ENCODE data around the gene TCP11L2.

Gene TCP11L2

DNA sequence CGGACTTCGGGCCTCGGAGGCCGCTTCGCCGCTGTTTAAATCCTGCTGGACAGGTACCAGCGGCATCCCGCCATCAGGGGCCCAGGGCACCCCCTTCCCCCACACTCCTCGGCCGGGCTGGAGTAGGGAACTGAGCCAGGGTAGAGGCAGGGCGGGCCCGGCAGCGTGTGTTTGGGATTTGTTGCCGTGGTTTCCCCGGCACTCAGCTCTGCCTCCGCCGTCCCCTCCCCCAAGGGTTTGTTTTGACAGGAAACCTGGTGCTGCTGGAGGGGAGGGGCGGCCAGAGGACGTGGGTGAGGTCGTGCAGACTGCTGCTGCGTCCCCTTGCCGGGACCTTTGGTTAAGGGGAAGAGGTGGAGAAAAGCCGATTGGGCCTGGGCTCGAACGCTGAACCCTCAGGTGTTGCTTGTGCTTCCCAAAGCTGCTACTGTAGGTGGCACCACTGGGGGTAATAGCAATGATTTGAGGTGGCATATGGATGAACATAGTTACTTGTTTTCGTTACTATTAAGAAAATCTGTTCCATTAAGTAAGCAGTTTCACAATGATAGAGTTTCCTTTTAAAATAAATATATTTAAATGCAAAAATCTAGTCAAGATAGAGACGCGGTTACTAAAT, 778 bp downstream of the TCP11L2 start:
- no peaks in the 10 kb centered on the region for H3K9me3 ChIP-seq (ENCODE audit: control insufficient read depth, low read length)
- H3K36me3 ChIP-seq (ENCODE audit: control insufficient read depth, insufficient read depth, low read length) = no peaks in the 10 kb centered on the region
- peak overlapping the region; percentile 98 for H3K4me3 ChIP-seq (ENCODE audit: low read depth, low read length)
- peak overlapping the region; percentile 89 for H3K4me2 ChIP-seq (ENCODE audit: low read length)
- no peaks in the 10 kb centered on the region for H3K27me3 ChIP-seq (ENCODE audit: control insufficient read depth, insufficient read depth, low read length)
- H3K79me2 ChIP-seq = peaks cover 3% of the 10 kb centered on the region
- H3K27ac ChIP-seq = peak overlapping the region; percentile 97
- peak overlapping the region; percentile 56 for H3K9ac ChIP-seq
- TF ChIP-seq, protein P1, sequence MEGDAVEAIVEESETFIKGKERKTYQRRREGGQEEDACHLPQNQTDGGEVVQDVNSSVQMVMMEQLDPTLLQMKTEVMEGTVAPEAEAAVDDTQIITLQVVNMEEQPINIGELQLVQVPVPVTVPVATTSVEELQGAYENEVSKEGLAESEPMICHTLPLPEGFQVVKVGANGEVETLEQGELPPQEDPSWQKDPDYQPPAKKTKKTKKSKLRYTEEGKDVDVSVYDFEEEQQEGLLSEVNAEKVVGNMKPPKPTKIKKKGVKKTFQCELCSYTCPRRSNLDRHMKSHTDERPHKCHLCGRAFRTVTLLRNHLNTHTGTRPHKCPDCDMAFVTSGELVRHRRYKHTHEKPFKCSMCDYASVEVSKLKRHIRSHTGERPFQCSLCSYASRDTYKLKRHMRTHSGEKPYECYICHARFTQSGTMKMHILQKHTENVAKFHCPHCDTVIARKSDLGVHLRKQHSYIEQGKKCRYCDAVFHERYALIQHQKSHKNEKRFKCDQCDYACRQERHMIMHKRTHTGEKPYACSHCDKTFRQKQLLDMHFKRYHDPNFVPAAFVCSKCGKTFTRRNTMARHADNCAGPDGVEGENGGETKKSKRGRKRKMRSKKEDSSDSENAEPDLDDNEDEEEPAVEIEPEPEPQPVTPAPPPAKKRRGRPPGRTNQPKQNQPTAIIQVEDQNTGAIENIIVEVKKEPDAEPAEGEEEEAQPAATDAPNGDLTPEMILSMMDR (IDR thresholded peaks at IDR 0.05) = peak; percentile 4
- peaks cover 29% of the 10 kb centered on the region for H3K4me1 ChIP-seq
- H2AFZ ChIP-seq = peak overlapping the region; percentile 90

DNA sequence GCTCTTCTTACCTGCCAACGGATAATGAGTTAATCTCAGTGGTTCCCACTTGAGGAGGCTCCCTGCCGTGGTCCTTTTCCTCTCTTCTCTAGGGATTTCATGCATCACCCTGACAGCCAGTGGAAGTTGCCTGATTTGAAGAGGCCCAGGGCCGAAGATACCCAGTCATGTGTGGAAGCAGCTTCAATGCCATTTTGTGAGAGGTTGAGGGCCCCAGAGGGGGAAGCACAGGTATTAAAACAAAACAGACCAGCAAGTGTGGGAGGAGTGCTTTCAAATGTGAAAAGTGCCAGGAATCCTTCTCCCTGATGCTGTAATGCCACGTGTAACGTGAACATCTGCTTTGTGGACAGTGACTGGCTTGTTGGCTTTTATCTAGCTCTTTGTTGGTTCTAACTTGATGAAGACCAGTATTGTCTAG, 1.5 kb downstream of the TCP11L2 start:
- H3K9me3 ChIP-seq (ENCODE audit: control insufficient read depth, low read length) = no peaks in the 10 kb centered on the region
- peak overlapping the region; percentile 97 for H3K27ac ChIP-seq
- no peaks in the 10 kb centered on the region for H3K36me3 ChIP-seq (ENCODE audit: control insufficient read depth, insufficient read depth, low read length)
- peak overlapping the region; percentile 90 for H2AFZ ChIP-seq
- H3K4me1 ChIP-seq = peaks cover 36% of the 10 kb centered on the region
- H3K9ac ChIP-seq = no peak overlapping the region
- peak overlapping the region; percentile 98 for H3K4me3 ChIP-seq (ENCODE audit: low read depth, low read length)
- no peaks in the 10 kb centered on the region for H3K27me3 ChIP-seq (ENCODE audit: control insufficient read depth, insufficient read depth, low read length)
- TF ChIP-seq, protein P1 (IDR thresholded peaks at IDR 0.05) = no peak
- peak overlapping the region; percentile 89 for H3K4me2 ChIP-seq (ENCODE audit: low read length)
- peaks cover 3% of the 10 kb centered on the region for H3K79me2 ChIP-seq

DNA sequence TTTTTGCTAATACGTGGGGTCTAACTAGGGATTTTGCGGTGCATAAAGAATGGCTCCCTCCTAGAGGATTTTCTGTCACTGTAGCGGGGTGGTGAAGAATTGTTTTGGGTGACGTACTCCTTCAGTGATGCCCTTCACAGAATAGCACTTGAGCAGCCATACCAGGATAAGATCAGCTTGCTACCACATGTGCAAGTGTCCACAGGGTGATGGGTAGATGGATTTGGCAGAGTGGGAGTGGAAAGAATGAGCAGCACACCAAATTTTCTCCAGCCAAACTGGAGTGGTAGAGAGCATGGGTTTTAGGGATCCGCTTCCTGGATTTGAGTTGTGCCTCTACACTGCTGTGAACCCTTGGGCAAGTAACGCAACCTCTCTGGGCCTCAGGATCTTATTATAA, 2.3 kb downstream of the TCP11L2 start:
- Histone ChIP-seq H3K27me3 (ENCODE audit: control insufficient read depth, insufficient read depth, low read length) (no peaks in the 10 kb centered on the region), H3K27ac (peak overlapping the region; percentile 97), H3K4me3 (ENCODE audit: low read depth, low read length) (no peak overlapping the region), H3K36me3 (ENCODE audit: control insufficient read depth, insufficient read depth, low read length) (no peaks in the 10 kb centered on the region), H3K4me1 (peaks cover 39% of the 10 kb centered on the region), H3K79me2 (peaks cover 3% of the 10 kb centered on the region), H2AFZ (no peak overlapping the region), H3K9me3 (ENCODE audit: control insufficient read depth, low read length) (no peaks in the 10 kb centered on the region), H3K4me2 (ENCODE audit: low read length) (peak overlapping the region; percentile 89), H3K9ac (no peak overlapping the region)
- TF ChIP-seq, protein P1 (IDR thresholded peaks at IDR 0.05) = no peak

DNA sequence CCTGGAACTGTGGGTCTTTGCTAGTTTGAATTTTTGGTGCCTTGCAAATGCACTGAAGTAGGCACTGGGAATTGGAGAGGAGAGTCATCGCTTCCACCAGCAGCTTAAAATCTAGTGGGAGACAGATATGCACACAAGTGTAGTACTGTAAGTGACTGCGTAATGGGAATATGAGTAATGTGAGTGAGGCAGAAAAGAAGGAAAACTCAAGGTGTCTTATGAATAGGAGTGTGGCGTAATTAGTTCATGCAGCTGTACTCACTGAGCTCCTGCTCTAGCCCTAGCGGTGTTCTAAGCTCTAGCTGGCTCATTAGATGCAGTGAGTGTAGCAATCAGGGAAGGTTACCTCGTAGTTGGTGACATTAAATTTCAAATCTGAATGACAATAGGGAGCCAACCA, 2.8 kb downstream of the TCP11L2 start:
- Histone ChIP-seq H3K4me3 (ENCODE audit: low read depth, low read length) (no peak overlapping the region), H3K4me1 (peaks cover 43% of the 10 kb centered on the region)

More for the DNA sequence above, 2.8 kb downstream of the TCP11L2 start:
- TF ChIP-seq, protein P1 (IDR thresholded peaks at IDR 0.05) = no peak
- H3K4me2 ChIP-seq (ENCODE audit: low read length) = no peak overlapping the region
- no peak overlapping the region for H3K9ac ChIP-seq
- H3K27ac ChIP-seq = no peak overlapping the region
- no peaks in the 10 kb centered on the region for H3K27me3 ChIP-seq (ENCODE audit: control insufficient read depth, insufficient read depth, low read length)
- no peaks in the 10 kb centered on the region for H3K36me3 ChIP-seq (ENCODE audit: control insufficient read depth, insufficient read depth, low read length)
- H2AFZ ChIP-seq = no peak overlapping the region
- H3K79me2 ChIP-seq = peaks cover 3% of the 10 kb centered on the region
- no peaks in the 10 kb centered on the region for H3K9me3 ChIP-seq (ENCODE audit: control insufficient read depth, low read length)

Measured in parathyroid adenoma (tissue), 2 donors.